Measurements from ENCODE around the gene RABAC1. TPM values are rescaled to one million over a fixed set of nuclear protein-coding genes. Genes with fewer than 3 reads are reported as not detected.

Gene RABAC1
- total and polyA plus RNA-seq, 2 of the 13 experiments (the other 11 are each of a cell fraction or from before 2014, with no cell fraction given): 37.4 to 74.0 TPM

GRCh38 chr19:41936961-41937360 lies 22.2 kb downstream of the RABAC1 start:
- intact Hi-C loops (cut with micrococcal nuclease; ENCODE audit: unreplicated experiment) (no loop called here), in situ Hi-C loops (cut with HindIII; ENCODE audit: extremely low pct_ligation_motif_present, low pct_unique_long_range_greater_than_20kb) (loop anchor here (10.0 kb wide), 1 partner anchor 52 kb away; the partner anchor contains the start of gene ARHGEF1)
- Histone ChIP-seq H3K36me3 (replicated peaks in 1 of 2; ENCODE audit: control insufficient read depth in 1 of 2, insufficient read depth in 2 of 2, low read length in 2 of 2) (no peaks in the 10 kb centered on the region), H2AFZ (ENCODE audit: low read length) (no peak overlapping the region), H3K4me2 (ENCODE audit: low read depth, low read length) (no peak overlapping the region), H3K9ac (ENCODE audit: insufficient read depth, low read depth, low read length) (no peak overlapping the region), H4K20me1 (ENCODE audit: insufficient read depth, low read length) (peaks cover 6% of the 10 kb centered on the region; the same call in 1 of the 2 replicates), H3K27me3 (ENCODE audit: control insufficient read depth in 1 of 2, insufficient read depth in 2 of 2, low read length in 2 of 2) (peaks cover 14 to 71% of the 10 kb centered on the region in 2 experiments; a peak in 4 of 5 replicates), H3K79me2 (ENCODE audit: insufficient read depth, low read length) (no peaks in the 10 kb centered on the region), H3K27ac (ENCODE audit: extremely low read length, insufficient read depth, low read length) (no peak overlapping the region), H3K4me3 (replicated peaks in 1 of 3; ENCODE audit: insufficient read depth in 1 of 3, low read depth in 2 of 3, low read length in 3 of 3) (no peak overlapping the region), H3K4me1 (ENCODE audit: insufficient read depth, low read length) (no peaks in the 10 kb centered on the region), H3K9me3 (ENCODE audit: low read length) (no peaks in the 10 kb centered on the region)
- FAIRE-seq: no peak
- DNase-seq (ENCODE audit: low spot score): no peak
- CTCF ChIA-PET (ENCODE audit: low intra/inter-chr PET ratio, low total read pairs): no interaction called here
- no peak; the same call in 2 of the 3 replicates for ATAC-seq
- WGBS (ENCODE audit: low lambda C conversion rate): 29% methylated on average over 12 of the region's 15 CpGs
- BruUV-seq (replicated peaks): no TSS peak
- POLR2A ChIA-PET: no interaction called here
- TF ChIP-seq ZBTB38 (CRISPR knock-in tag; IDR thresholded peaks at IDR 0.05) (no peak), TEF (CRISPR knock-in tag; IDR thresholded peaks at IDR 0.05) (no peak), ZFAT (CRISPR knock-in tag; conservative IDR thresholded peaks at IDR 0.05) (no peak), JUN (CRISPR knock-in tag; IDR thresholded peaks at IDR 0.05) (no peak), ZNF512B (CRISPR knock-in tag; IDR thresholded peaks at IDR 0.05; ENCODE audit: borderline replicate concordance) (no peak), NCOA5 (CRISPR knock-in tag; IDR thresholded peaks at IDR 0.05) (no peak), ZHX2 (IDR thresholded peaks at IDR 0.05; ENCODE audit: low read depth) (no peak), ZHX2 (CRISPR knock-in tag; IDR thresholded peaks at IDR 0.05; ENCODE audit: borderline replicate concordance) (no peak), MBD4 (IDR thresholded peaks at IDR 0.05; ENCODE audit: borderline replicate concordance, low read length) (no peak)
- TF ChIP-seq, protein P1, sequence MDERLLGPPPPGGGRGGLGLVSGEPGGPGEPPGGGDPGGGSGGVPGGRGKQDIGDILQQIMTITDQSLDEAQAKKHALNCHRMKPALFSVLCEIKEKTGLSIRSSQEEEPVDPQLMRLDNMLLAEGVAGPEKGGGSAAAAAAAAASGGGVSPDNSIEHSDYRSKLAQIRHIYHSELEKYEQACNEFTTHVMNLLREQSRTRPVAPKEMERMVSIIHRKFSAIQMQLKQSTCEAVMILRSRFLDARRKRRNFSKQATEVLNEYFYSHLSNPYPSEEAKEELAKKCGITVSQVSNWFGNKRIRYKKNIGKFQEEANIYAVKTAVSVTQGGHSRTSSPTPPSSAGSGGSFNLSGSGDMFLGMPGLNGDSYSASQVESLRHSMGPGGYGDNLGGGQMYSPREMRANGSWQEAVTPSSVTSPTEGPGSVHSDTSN (CRISPR knock-in tag; IDR thresholded peaks at IDR 0.05): no peak

All from HepG2 (cell line).